Uterus (tissue), 2 donors: ENCODE data around the gene DMXL1.

ENCODE experiments used
- CTCF ChIP-seq, 4 experiments: fragments of 200-600 bp in 2 of 4; fragments of 450-650 bp in 2 of 4; sonication (generic) in 2 of 4; IDR thresholded peaks; one replicate each; pipeline ENCODE4 v1.5.1; 2016 to 2019; ENCODE audit warnings: antibody characterized with exemption in 4 of 4, mild to moderate bottlenecking in 2 of 4, moderate library complexity in 1 of 4
- POLR2A ChIP-seq, 2 donors: fragments of 450-650 bp; IDR thresholded peaks; one replicate each; pipeline ENCODE4 v1.6.1; 2016; ENCODE audit warnings: antibody characterized with exemption in 2 of 2, mild to moderate bottlenecking in 1 of 2, moderate library complexity in 1 of 2

DNA sequence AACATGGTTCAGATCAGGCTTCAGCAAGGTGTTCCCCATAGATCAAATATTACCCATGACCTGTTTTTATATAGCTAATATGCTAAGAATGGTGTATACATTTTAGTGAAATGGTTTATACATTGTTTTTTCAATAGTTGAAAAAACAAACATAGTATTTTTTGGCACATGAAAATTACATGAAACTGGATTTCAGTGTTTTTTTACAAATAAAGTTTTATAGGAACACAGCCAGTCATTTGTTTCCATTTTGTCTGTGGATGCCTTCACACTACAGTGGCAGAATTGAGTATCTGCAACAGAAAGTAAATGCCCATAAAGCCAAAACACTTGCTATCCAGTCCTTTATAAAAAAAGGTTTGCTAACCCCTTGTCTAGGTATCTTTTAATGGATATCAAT is 150.4 kb downstream of the DMXL1 start:
- TF ChIP-seq CTCF (IDR thresholded peaks at IDR 0.05) (no peak), POLR2A (IDR thresholded peaks at IDR 0.05) (no peak)
